Endothelial cell (in vitro differentiated cells): ENCODE measurements around the gene C13orf46. TPM values are rescaled to one million over a fixed set of nuclear protein-coding genes. Genes with fewer than 3 reads are reported as not detected.

Experiments used
- DNase-seq: peaks from one replicate; pipeline ENCODE4 v3.0.0; 2021; ENCODE audit warnings: low spot score
- H3K27ac Mint-ChIP-seq: one replicate; pipeline ENCODE4 v1.8.0; 2021; ENCODE audit warnings: mixed read lengths, inconsistent platforms; ENCODE audit not compliant: unreplicated experiment
- H3K27me3 Mint-ChIP-seq: one replicate; pipeline ENCODE4 v1.8.0; 2021; ENCODE audit warnings: mild to moderate bottlenecking, moderate library complexity, mixed read lengths, inconsistent platforms; ENCODE audit not compliant: unreplicated experiment
- H3K36me3 Mint-ChIP-seq: one replicate; pipeline ENCODE4 v1.8.0; 2021; ENCODE audit warnings: mild to moderate bottlenecking, low read depth, mixed read lengths, inconsistent platforms; ENCODE audit not compliant: unreplicated experiment
- H3K4me1 Mint-ChIP-seq: one replicate; pipeline ENCODE4 v1.8.0; 2021; ENCODE audit warnings: mild to moderate bottlenecking, mixed read lengths, inconsistent platforms; ENCODE audit not compliant: unreplicated experiment
- H3K4me3 Mint-ChIP-seq: one replicate; pipeline ENCODE4 v1.8.0; 2021; ENCODE audit warnings: mild to moderate bottlenecking, mixed read lengths, inconsistent platforms; ENCODE audit not compliant: unreplicated experiment
- H3K9me3 Mint-ChIP-seq: one replicate; pipeline ENCODE4 v1.8.0; 2021; ENCODE audit warnings: mixed read lengths, inconsistent platforms; ENCODE audit not compliant: unreplicated experiment
- total RNA-seq: library from RNA; stranded (reverse); fragmentation: NEBNext Ultra II Directional; extraction: Animal tissue kit (Norgen Biotek cat#: 25700); gene quantifications from one replicate; pipeline ENCODE4 v1.2.1, GENCODE V29; 2021; ENCODE audit not compliant: unreplicated experiment
- TF ChIP-seq, protein P1 (sequence below): fragments of 200-600 bp; sonication (generic); IDR thresholded peaks from one replicate; pipeline ENCODE4 v1.5.0; 2021; ENCODE audit warnings: antibody characterized with exemption; ENCODE audit not compliant: unreplicated experiment

Gene C13orf46
- total RNA-seq, 1 donor from 2014 or later = 1.5 TPM

DNA sequence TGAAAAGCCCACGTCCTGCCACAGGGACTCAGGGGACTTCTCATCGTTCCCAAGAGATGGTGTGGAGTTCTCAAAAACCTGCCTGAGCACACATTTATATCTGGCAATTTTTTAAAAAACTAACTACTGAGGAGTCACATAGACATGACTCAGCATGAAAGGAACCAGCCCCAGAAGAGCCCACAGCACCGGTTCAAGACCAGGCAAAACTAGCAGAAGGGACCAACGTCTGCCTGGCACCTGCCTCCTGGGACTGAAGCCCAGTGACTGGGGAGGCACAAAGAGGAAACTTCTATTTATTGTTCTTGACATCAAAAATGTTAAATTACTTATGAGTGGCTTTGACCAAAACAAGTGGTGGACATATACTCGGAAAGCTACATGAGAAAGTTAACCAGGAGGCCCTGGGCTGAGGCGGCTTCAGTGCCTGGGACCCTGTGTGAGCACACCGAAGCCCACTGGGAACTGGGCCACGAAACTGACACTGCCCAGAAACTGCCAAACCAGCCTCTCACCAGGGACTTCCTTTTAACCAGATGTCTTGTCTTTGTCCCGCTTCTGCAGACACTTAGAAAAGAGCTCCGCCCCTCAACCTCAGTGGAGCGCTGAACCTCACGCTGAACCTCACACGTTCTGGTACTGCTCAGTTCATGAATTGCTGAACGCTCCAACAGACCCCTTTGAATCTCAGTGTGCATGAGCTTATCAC is 25.7 kb downstream of the C13orf46 start:
- H3K36me3 Mint-ChIP-seq = peaks cover 9% of the 10 kb centered on the region
- no peaks in the 10 kb centered on the region for H3K9me3 Mint-ChIP-seq
- TF ChIP-seq, protein P1, sequence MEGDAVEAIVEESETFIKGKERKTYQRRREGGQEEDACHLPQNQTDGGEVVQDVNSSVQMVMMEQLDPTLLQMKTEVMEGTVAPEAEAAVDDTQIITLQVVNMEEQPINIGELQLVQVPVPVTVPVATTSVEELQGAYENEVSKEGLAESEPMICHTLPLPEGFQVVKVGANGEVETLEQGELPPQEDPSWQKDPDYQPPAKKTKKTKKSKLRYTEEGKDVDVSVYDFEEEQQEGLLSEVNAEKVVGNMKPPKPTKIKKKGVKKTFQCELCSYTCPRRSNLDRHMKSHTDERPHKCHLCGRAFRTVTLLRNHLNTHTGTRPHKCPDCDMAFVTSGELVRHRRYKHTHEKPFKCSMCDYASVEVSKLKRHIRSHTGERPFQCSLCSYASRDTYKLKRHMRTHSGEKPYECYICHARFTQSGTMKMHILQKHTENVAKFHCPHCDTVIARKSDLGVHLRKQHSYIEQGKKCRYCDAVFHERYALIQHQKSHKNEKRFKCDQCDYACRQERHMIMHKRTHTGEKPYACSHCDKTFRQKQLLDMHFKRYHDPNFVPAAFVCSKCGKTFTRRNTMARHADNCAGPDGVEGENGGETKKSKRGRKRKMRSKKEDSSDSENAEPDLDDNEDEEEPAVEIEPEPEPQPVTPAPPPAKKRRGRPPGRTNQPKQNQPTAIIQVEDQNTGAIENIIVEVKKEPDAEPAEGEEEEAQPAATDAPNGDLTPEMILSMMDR = no peak
- DNase-seq = no peak
- no peak overlapping the region for H3K27ac Mint-ChIP-seq
- no peak overlapping the region for H3K4me3 Mint-ChIP-seq
- no peaks in the 10 kb centered on the region for H3K4me1 Mint-ChIP-seq
- H3K27me3 Mint-ChIP-seq = peaks cover 12% of the 10 kb centered on the region

DNA sequence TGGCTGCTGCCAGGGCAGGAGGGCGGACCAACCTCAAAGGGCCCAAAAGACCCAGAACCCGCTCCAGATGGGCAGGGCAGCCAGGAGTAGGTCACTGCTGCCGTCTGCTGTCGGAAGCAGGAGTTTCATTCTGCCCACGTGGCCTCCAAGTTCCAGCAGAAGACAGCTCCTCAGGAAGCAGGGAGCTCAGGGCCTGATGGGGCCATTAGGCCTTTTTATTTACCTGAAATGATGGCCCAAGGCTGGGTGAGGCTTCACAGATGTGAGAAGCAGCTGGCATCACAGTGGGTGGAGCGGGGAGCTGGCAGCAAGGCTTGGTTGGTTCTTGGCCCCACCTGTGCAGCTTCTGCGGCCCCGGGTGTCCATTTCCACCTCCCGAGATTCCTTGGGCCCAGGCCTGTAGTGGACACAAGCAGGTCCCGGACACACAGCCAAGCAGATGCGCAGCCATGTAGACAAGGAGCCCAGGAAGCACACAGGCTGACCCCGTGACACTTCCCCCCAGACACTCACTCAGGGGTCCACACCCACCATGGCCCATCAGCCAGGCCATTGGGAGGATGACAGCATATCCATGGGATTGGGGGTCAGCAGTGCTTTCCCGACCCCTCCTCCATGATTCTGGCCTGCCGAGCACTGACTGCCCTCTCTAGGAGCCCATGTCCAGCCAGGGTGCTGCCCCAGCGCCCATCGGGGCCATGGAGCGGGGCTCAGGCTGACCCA is 26.4 kb downstream of the C13orf46 start:
- Mint-ChIP-seq H3K36me3 (peaks cover 12% of the 10 kb centered on the region), H3K4me1 (no peaks in the 10 kb centered on the region), H3K27ac (no peak overlapping the region), H3K9me3 (no peaks in the 10 kb centered on the region), H3K4me3 (no peak overlapping the region), H3K27me3 (peaks cover 16% of the 10 kb centered on the region)
- no peak for DNase-seq
- TF ChIP-seq, protein P1 = no peak

DNA sequence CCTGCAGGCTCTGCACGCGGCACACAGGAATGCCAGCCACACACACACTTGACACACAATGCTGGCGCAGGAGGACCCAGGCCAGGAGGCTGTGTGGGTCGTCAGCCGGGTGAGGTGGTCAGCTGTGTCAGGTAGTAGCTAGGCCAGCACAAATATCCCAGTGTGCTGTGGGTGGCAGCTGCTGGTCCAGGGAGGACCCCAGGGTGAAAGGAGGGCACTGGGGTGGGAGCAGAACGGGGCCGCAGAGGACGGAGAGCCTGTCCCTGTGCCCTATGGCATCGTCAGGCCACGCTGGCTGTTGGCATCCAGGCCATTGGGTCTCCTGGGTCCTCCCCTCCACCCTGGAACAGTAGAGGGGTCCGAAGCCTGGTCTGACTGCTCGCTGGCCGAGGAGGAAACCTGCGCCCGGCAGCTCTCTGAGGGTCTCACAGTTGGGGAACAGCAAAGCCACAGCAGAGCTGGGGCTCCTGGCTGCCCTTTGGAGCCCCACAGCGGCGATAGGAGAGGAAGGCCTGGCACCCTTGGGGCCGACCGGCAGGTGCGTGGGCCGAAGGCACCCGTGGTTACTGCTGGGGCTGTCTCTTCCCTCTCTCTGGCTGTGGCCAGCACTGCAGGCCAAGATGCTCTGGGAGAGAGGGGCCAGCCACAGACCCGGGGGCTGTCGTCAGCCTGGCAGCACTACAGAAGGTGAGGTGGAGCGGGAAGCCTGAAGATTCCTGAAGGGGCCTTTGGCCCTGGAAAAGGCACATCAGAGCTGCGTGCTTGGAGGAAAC is 27.3 kb downstream of the C13orf46 start:
- Mint-ChIP-seq H3K27me3 (peaks cover 12% of the 10 kb centered on the region), H3K4me3 (no peak overlapping the region), H3K36me3 (peaks cover 18% of the 10 kb centered on the region), H3K4me1 (no peaks in the 10 kb centered on the region), H3K27ac (no peak overlapping the region), H3K9me3 (no peaks in the 10 kb centered on the region)
- TF ChIP-seq, protein P1 = no peak
- no peak for DNase-seq

DNA sequence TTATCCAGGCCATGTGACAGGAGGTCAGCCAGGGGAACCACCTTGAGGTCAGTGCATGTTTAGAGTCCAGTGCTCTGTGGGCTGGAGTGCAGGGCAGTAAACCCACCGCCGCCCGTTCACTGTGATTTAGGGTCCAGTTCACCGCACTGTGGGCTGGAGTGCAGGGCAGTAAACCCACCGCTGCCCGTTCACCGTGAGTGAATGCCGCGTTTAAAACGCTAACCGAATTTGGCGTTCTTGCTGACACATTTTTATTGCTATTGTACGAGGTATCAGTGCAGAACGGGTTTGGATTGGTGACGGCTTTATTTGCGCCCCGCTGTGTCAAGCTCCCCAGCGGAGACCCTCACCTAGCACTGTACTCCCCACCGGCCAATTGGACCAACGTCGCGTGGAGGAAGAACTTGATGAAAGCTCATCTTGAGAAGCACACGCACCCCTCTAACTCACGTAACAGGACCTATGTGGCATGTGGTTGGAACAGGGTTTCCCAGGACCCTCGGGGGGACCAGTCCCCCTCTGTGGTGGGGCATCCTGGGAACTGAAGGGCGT is 27.9 kb downstream of the C13orf46 start:
- DNase-seq = no peak
- TF ChIP-seq, protein P1 = no peak
- no peaks in the 10 kb centered on the region for H3K4me1 Mint-ChIP-seq
- no peak overlapping the region for H3K27ac Mint-ChIP-seq
- H3K27me3 Mint-ChIP-seq = peaks cover 11% of the 10 kb centered on the region
- no peaks in the 10 kb centered on the region for H3K9me3 Mint-ChIP-seq
- H3K36me3 Mint-ChIP-seq = peaks cover 18% of the 10 kb centered on the region
- H3K4me3 Mint-ChIP-seq = no peak overlapping the region
